CD4-positive, alpha-beta T cell treated with Interferon alpha-2 for 1 hour (primary cell): ENCODE data around the gene PGLYRP1.

Experiments used
- DNase-seq, 2 donors: peaks; one replicate each; pipeline ENCODE4 v3.0.0-alpha.2; 2020 to 2022

The PGLYRP1 gene

DNA sequence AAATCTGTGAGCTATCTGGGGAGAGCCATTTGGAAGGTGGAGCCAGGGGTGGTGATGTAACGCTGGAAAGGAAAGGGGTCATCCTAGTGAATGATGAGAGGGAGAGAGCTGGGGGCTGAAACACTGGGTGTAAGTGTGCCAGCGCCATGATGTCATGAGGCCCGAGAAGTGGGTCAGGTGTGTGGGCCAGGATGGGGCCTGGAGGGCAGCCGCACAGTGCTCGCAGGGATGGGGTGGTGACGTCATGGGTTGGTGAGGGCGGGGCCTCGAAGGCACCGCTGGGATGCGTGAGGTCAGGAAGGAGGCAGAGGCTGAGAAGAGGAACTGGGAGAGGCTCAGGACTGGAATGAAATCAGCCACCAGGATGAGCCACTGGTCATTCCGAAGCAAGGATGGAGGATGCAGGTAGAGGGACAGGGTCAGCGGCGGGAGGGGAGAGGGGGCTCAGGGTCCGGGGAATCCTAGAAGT is 23.2 kb downstream of the PGLYRP1 start:
- DNase-seq = peak; percentile 23 to 26

- no peak for DNase-seq
These were observed 24.0 kb downstream of the PGLYRP1 start for GRCh38 chr19:45998834-45999233.

DNA sequence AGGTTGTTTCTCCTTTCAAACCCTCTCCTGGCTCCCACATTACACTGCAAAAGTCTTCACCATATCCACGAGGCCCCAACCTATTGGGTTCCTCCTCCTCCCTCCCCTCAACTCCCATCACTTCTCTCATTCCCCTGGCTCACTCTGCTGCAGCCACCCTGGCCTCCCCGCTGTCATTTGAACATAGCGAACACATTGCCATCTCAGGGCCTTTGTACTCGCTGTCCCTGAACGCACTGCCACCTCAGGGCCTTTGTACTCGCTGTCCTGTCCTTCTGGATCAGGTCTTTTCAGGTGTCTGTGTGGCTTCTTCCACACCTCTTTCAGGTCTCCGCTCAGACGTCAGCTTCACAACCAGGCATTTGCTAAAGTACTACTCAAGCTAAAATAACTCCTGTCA is 25.9 kb downstream of the PGLYRP1 start:
- DNase-seq = no peak

DNA sequence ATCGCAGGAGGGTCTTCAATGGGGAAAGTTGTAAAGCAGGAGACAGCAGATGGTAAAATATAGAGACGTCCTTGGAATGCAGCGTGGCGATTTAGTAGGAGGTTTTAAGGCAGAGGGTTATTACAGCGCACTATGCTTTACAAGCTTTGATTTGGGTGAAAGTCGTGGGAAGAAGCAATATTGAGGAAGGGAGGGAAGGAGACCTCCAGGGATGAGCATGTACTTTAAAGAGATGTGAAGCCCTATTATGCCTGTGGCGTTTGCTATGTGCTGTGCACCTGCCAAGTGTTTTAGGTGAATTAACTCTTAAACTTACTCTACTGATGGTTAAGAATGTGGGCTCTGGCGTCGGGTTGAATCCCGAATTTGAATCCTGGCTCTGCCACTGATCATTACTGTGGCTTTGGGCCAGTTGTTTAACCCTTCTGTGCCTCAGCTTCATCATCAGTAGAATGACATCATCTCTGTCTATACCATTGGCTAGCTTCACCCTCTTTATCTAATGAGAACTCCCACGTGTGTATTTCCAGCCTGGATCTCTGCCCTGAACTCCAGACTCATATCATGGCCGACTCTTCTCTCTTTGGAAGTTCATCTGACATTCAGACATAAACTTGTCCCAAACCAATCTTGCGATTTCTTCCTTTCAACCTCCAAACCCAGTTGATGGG is 27.0 kb downstream of the PGLYRP1 start:
- no peak for DNase-seq

DNA sequence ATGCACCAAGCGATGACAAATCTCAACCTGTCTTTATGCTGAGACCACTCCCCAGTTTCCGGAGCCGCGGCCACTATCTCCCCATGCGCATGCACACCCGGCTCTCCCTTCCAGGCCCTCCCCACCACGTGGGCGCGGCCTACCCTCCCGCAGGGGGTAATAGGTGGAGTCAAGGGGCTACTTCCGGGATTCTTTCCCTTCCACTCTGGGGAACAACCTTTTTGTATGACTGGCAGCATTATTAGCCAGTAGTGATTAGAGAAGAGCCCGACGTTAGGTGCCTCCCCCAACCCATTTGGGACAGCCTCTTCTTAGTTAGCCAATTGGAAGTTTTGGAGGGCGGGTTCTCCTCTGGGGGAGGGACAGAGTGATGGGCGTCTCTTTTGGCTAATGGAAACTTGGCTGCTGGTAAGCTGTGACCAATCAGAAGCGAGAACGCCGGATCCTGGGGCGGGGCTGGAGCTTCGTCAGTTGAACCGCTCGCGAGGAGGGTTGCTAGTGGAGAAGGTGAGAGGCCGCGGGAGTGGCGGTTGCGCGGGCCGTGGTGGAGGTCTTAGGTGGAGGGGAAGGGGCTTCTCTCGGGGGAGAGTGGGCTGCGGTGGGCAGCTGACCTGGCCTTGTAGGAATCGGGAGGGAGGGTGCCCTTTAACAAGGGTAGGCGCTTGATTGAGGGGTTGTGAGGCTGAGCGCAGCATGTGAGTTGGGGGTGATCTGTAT is 27.7 kb downstream of the PGLYRP1 start, which contains the start of gene CCDC61:
Gene CCDC61, plus strand, starts transcription at position 470 of the 717 bp plus-strand sequence. CDS start 7,552 bp downstream, outside the sequence.
- peak; percentile 98 to 100 for DNase-seq

DNA sequence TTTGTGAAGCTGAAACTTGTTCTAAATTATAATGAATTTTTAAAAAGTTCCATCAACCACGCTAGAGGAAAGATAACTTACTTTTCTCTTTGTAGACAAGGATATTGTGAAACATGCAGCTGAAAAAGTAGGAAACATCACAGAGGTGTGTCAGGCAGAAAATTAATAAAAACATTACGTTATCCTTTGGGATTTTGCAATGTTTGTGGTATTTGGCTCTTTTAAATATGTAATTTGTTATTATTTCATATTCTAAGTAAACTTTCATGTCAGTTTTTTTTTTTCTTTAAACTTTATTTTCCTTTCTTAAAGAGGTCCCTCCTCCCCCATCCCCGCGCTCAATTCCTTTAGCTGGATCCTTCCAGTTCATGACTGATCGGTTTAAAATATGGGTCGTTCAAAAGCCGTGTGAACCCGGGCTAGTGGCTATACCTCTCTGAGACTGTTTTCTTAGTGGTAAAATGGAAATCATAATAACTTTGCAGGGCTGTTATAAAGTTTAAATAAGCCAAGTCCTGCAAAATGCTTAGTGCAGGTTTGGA is 28.3 kb downstream of the PGLYRP1 start:
- no peak for DNase-seq

GRCh38 chr19:45990113-45990728 is 32.6 kb downstream of the PGLYRP1 start:
- DNase-seq = no peak

DNA sequence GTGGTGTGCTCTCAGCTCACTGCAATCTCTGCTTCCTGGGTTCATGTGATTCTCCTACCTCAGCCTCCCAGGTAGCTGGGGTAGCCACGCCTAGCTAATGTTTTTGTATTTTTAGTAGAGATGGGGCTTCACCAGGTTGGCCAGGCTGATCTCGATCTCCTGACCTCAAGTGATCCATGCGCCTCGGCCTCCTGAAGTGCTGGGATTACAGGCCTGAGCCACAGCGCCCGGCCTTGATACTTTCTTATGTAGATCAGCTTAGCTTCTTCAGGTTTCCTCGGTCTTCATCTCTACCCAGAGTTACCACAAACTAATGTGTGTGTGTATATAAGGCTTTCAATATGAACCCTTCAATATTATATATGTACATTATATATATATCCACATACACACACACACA is 37.5 kb downstream of the PGLYRP1 start:
- no peak for DNase-seq

DNA sequence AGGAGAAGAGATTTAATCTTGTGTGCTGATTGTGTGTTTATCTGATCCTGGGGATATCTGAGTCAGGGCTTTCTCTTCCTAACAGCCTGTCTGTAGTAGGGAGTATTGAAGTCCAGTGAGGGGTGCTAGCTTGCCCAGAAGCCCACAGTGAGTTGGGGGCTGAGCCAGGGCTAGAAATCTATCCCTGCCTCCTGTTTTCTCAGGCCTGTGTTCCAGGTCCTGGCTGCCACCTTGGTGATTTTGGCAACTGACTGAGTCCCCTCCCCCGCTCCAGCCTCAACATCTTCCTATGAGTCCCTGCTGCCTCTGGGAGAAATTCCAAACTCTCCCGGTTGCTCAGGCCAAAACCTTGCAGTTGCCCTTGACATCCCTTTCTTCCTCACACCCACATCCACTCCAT is 41.5 kb downstream of the PGLYRP1 start:
- no peak for DNase-seq

DNA sequence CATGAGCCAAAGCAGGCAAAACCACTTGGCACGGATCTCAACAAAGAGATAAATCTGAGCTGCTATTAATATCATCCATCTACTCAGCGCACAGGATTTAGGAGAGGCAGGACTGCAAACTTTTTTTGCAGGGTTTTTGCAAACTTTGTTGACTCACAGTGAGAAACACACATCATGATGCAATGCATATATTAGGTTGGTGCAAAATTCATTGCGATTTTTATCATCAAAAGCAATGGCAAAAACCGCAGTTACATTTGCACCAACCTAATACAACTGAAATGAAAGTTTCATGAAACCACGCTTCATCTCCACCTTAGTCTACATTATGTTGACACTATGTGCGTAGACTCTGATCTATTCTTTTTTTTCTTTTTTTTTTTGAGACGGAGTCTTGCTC is 44.7 kb downstream of the PGLYRP1 start:
- DNase-seq = no peak

DNA sequence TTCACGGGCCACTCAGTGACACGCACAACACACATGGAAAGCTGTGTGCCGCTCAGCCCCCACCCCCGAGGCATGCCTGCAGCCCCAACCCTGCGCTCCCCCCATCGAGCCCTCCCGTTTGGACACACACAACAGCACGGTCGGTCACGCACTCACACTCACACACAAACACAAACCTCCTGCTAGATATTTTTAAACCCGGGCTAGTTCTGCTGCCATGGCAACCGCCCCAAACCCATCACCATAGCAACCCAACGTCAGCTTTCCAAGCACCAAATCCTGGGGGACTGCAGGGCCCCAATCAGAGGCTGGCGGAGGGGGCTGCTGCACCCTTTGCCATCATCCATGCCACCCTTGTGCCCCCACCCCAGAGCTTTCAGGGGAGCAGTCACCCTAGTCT is 46.7 kb downstream of the PGLYRP1 start:
- DNase-seq = no peak

- DNase-seq = no peak
These were observed 47.4 kb downstream of the PGLYRP1 start for GRCh38 chr19:45975306-45976070.

DNA sequence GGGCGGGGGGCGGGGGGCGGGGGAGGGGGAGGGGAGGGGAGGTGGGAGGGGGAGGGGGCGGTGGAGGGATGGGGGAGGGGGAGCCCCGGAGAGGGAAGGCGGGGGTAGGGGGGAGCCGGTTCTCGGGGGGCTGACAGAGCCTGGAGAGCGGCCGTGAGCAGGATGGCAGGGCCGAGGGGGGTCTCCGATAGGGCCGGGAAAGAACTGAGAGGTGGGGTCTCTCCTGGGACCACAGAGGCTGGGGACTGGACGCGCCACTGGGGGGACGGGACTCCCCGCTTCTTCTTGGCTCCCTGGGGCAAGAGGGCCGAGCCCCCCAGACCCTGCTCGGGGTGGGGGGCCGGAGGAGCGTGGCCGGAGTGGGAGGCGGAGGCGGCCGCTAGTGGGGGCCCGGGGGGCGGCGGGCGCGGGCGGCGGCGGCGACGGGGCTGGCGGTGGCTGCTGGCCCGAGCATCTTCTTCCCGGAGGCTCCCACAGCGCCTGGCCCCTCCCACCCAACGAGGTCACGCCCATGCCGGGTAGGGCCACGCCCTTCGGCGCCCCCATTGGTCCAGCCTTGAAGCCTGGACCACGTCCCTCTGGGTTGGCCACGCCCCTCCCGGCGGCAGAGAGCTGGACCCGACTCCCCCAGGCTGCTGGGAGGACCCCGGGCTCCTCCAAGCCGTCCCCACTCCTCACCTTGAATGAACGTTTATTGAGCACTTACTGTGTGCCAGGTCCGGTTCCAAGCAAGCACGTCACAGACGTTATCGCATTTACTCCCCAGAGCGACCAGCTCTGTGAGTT is 49.1 kb downstream of the PGLYRP1 start, which contains the start of gene NOVA2:
Gene NOVA2, minus strand, starts transcription at position 313 of the 786 bp plus-strand sequence. CDS start 514 bp downstream, outside the sequence.
- peak; percentile 18 to 31 for DNase-seq

DNA sequence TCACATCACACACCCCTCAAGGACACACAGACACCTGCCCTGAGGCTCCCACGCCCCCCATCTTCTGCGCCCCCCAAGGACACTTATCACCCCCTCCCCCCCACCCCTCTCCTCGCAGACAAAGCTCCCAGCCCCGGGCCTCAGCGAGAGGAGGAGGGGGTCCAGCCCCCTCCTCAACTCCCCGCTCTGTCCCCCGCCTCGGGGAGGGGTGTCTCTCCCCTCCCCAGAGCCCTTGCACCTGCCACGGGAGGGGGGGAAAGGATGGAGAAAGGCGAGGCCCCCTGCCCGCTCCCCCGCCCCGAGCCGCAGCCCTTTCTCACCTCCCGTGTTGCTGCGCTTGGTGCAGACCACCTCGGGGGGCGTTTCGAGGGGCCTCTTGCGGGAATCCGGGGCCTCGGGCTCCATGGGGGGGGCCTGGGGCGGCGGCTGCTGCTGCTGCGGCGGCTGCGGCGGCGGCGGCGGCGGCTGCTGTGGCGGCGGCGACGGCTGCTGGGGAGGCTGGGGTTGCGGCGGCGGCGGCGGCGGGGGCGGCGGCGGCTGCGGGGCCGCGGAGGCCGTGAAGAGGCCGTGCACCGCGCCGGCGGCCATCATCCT is 49.8 kb downstream of the PGLYRP1 start:
- peak in 1 of 2 donors; percentile 14 for DNase-seq

DNA sequence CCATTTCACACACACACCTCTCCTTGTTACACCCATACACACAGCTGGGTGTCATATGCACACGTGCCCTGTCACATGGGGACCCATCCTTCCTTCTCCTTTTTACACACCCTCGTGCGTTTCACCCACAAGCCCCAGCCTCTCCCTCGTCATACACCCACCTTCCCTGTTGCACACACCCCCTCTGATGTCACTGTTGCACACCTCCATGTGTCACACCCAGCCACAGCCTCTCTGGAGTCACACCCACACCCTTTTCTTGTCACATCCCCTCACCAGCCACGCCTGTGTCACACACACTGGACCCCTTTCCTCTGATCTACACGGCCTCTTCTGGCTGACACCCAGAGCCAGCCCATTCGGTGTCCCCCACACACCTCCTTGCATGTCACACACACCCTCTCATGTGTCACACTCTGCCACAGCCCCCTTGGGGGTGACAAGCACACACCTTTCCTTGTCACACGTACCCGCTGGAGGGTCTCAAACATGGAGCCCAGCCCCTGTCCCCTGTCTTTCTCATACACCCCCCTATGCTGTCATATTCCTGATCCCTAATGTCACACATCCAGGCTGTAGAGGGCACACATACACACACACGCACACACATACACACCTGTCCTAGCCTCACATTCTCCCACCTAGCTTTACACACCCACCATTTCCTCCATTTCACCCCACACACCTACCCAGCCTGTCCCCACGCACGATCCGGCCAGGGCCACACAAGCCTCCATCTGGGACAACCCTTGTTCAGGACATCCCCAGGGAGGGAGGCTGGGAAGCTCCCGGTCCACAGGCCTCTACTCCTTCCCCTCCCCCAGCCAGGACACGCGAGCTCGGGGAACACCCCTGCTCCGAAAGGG is 50.5 kb downstream of the PGLYRP1 start:
- DNase-seq = peak; percentile 29 to 47

DNA sequence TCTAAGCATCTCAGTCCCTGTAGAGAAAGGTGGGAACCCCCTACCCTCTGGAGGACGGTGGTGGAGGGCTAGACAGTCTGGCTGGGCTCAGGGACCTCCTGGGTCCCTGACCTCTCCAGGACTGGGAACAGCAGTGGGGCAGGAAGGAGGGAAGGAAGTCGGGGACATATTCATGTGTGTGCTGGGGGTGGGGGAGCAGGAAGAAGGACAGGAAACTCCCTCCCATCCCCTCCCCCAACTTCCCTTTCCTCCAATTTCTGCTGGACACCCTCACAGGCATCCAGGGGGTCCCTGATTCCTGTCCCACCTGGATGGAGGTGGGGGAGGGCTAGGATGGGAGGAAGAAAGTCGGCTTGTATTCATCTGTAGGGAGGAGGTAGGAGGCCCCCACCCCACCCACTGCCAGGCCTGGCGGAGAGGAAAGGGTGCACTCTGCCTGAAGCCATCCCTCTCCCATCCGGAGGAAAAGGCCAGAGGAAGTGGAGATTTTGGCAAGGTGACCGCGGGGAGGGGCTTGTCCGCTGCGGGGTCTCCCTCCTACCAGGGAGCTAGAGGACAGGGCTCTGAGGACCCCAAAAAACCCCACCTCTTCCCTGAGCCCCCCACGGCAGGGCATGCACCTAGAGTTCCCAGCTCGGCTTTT is 51.5 kb downstream of the PGLYRP1 start:
- no peak for DNase-seq

- no peak for DNase-seq
These were observed 53.2 kb downstream of the PGLYRP1 start for GRCh38 chr19:45969676-45970075.
